Testis (tissue), 3 donors: ENCODE results near the gene DMRTA2. TPM values are rescaled to one million over a fixed set of nuclear protein-coding genes. Genes with fewer than 3 reads are reported as not detected.

Experiments
- DNase-seq: peaks from one replicate; pipeline ENCODE4 v3.0.0-alpha.2; 2019
- H3K27ac ChIP-seq, 2 donors: fragments of 200-600 bp; sonication (generic); one replicate each; pipeline ENCODE4 v1.5.1; 2019
- H3K27me3 ChIP-seq: fragments of 200-600 bp; sonication (generic); one replicate; pipeline ENCODE4 v1.5.1; 2019
- H3K36me3 ChIP-seq: fragments of 200-600 bp; sonication (generic); one replicate; pipeline ENCODE4 v1.5.1; 2017; ENCODE audit warnings: low read depth; ENCODE audit errors: missing control alignments
- H3K4me1 ChIP-seq: fragments of 200-600 bp; sonication (generic); one replicate; pipeline ENCODE4 v1.5.1; 2019
- H3K4me3 ChIP-seq, 2 donors: fragments of 200-600 bp; sonication (generic); one replicate each; pipeline ENCODE4 v1.5.1; 2017 to 2019
- H3K9me3 ChIP-seq: fragments of 200-600 bp; sonication (generic); one replicate; pipeline ENCODE4 v1.5.1; 2017
- CTCF ChIP-seq, 3 experiments: fragments of 450-650 bp in 2 of 3; fragments of 200-600 bp in 1 of 3; sonication (generic) in 1 of 3; IDR thresholded peaks; one replicate each; pipeline ENCODE4 v1.5.1; 2016 to 2019; ENCODE audit warnings: antibody characterized with exemption in 3 of 3, mild to moderate bottlenecking in 2 of 3, moderate library complexity in 1 of 3
- POLR2A ChIP-seq: fragments of 450-650 bp; IDR thresholded peaks from one replicate; pipeline ENCODE4 v1.6.1; 2017; ENCODE audit warnings: antibody characterized with exemption, mild to moderate bottlenecking, moderate library complexity
- WGBS, 2 donors: methylation state at CpG; one replicate each; pipeline ENCODE4 v1.1.5; 2018; 5-methylcytosine and 5-hydroxymethylcytosine counted together
- intact Hi-C: fragments of 100-400 bp; cut with DNase I; formaldehyde crosslinking; loops from one replicate; pipeline ENCODE4 v1.15.1; 2023; ENCODE audit warnings: low total_unique reads
- polyA plus RNA-seq: library from polyadenylated mRNA; stranded (reverse); fragments of 350-450 nt; fragmentation: Illumina TruSeq; extraction: RNeasy Lipid Tissue Mini Kit (QIAGEN cat#74804); gene quantifications from one replicate; pipeline ENCODE4 v1.2.3, GENCODE V29; 2014; ENCODE audit warnings: low read depth, low replicate concordance; ENCODE audit not compliant: insufficient read depth
- total RNA-seq, 2 donors: library from RNA; depleted of rRNA; stranded (reverse); fragments of >200 nt; gene quantifications; one replicate each; pipeline ENCODE4 v1.2.3, GENCODE V29; 2016

Gene DMRTA2
- total and polyA plus RNA-seq, 3 donors from 2014 or later, result 1.2 to 5.1 (median 3.5) TPM

GRCh38 chr1:50454911-50455310 is 31.7 kb upstream of the DMRTA2 start:
- Histone ChIP-seq H3K4me3 (no peak overlapping the region), H3K9me3 (no peaks in the 10 kb centered on the region), H3K36me3 (no peaks in the 10 kb centered on the region), H3K4me1 (no peaks in the 10 kb centered on the region), H3K27ac (no peak overlapping the region), H3K27me3 (no peaks in the 10 kb centered on the region)
- WGBS, 2 donors, result 90 to 100% methylated on average over 1 of the region's 1 CpG
- intact Hi-C loops, result no loop called here
- DNase-seq, result no peak
- TF ChIP-seq POLR2A, result no peak
- TF ChIP-seq CTCF (IDR thresholded peaks at IDR 0.05), result no peak

DNA sequence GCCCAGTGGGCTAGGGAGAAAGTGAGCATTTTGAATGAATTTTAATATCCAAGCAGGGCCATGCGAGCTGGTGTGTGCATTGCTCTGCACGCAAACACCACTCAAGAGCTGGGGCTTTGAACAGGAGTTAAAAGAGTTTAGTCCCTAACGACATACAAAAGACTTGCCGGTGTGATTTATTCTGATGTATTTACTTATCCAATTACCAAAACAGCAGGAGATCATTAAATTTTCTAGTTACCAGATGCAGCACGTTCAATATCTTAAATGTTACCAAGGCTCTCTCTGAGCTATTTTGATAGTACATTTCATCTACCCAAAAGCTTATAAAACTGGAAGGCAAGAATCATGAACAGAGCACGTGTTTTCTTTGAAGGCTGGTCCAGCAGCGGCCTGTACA is 30.0 kb upstream of the DMRTA2 start:
- Histone ChIP-seq H3K27me3 (no peaks in the 10 kb centered on the region), H3K27ac (no peak overlapping the region), H3K36me3 (no peaks in the 10 kb centered on the region), H3K4me1 (no peaks in the 10 kb centered on the region), H3K9me3 (no peaks in the 10 kb centered on the region), H3K4me3 (no peak overlapping the region)
- DNase-seq, result no peak
- no peak for TF ChIP-seq CTCF (IDR thresholded peaks at IDR 0.05)
- TF ChIP-seq POLR2A, result no peak
- intact Hi-C loops, result no loop called here
- WGBS, 2 donors, result 89% methylated on average over 7 of the region's 7 CpGs

GRCh38 chr1:50452700-50453099 is 29.5 kb upstream of the DMRTA2 start:
- WGBS, 2 donors, result 88 to 94% methylated on average over 1 of the region's 1 CpG
- no peaks in the 10 kb centered on the region for H3K4me1 ChIP-seq
- TF ChIP-seq CTCF (IDR thresholded peaks at IDR 0.05) (no peak), POLR2A (no peak)

GRCh38 chr1:50450861-50451653 is 27.8 kb upstream of the DMRTA2 start:
- TF ChIP-seq POLR2A (no peak), CTCF (IDR thresholded peaks at IDR 0.05) (no peak)
- Histone ChIP-seq H3K4me1 (no peaks in the 10 kb centered on the region), H3K9me3 (no peaks in the 10 kb centered on the region), H3K4me3 (no peak overlapping the region), H3K27ac (no peak overlapping the region), H3K36me3 (no peaks in the 10 kb centered on the region), H3K27me3 (no peaks in the 10 kb centered on the region)
- WGBS, 2 donors, result 86 to 91% methylated on average over 4 of the region's 4 CpGs
- no peak for DNase-seq
- intact Hi-C loops, result no loop called here

More at GRCh38 chr1:50452700-50453099, 29.5 kb upstream of the DMRTA2 start:
- no peak overlapping the region for H3K27ac ChIP-seq
- no peaks in the 10 kb centered on the region for H3K9me3 ChIP-seq
- H3K4me3 ChIP-seq, result no peak overlapping the region
- H3K36me3 ChIP-seq, result no peaks in the 10 kb centered on the region
- intact Hi-C loops, result no loop called here
- no peaks in the 10 kb centered on the region for H3K27me3 ChIP-seq
- DNase-seq, result no peak

DNA sequence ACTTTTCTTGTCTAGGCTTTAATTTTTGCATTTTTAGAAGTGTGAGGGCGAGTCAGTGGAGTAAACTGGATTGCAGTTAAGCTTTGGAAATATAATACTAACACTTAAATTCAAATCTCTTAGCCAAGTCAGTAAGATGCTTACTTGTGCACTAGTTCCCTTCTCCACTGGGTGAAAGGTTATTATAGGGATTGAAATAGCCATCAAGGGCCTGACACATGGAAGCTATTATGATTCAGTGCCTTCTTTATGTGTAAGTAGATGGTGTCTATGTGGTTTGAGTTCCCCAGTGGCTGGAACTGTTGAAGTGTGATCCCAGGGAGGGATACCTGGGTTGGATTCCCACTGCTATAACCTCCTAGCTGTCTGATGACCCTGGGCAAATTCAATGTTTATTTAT is 24.7 kb upstream of the DMRTA2 start:
- TF ChIP-seq CTCF (IDR thresholded peaks at IDR 0.05) (no peak), POLR2A (no peak)
- Histone ChIP-seq H3K9me3 (no peaks in the 10 kb centered on the region), H3K4me1 (no peaks in the 10 kb centered on the region), H3K36me3 (no peaks in the 10 kb centered on the region), H3K27ac (no peak overlapping the region), H3K27me3 (no peaks in the 10 kb centered on the region), H3K4me3 (no peak overlapping the region)
- no peak for DNase-seq
- intact Hi-C loops, result no loop called here
- WGBS, 2 donors, result 89 to 96% methylated on average over 1 of the region's 1 CpG
